GM21423 (cell line): ENCODE results near the gene SHOC2.

Experiments used
- ATAC-seq: cut with Tn5 transposase; IDR thresholded peaks from one replicate; pipeline ENCODE4 v1.9.1; 2021; ENCODE audit warnings: mild to moderate bottlenecking, moderate library complexity; ENCODE audit not compliant: unreplicated experiment

The SHOC2 gene

GRCh38 chr10:110978204-110978603 lies 58.8 kb downstream of the SHOC2 start:
- no peak for ATAC-seq

- ATAC-seq = no peak
Measured at GRCh38 chr10:110979611-110980010, 60.2 kb downstream of the SHOC2 start.

GRCh38 chr10:110980807-110981206 lies 61.4 kb downstream of the SHOC2 start:
- ATAC-seq = no peak

- no peak for ATAC-seq
Measured at GRCh38 chr10:110983466-110983865, 64.1 kb downstream of the SHOC2 start.

- no peak for ATAC-seq
Measured at GRCh38 chr10:110985497-110986275, 66.3 kb downstream of the SHOC2 start.

GRCh38 chr10:110989016-110989415 lies 69.6 kb downstream of the SHOC2 start:
- no peak for ATAC-seq

GRCh38 chr10:110992006-110992800 lies 72.8 kb downstream of the SHOC2 start:
- ATAC-seq = no peak

GRCh38 chr10:110993024-110993693 lies 73.8 kb downstream of the SHOC2 start:
- ATAC-seq = peak; percentile 83

GRCh38 chr10:110994406-110995086 lies 75.1 kb downstream of the SHOC2 start:
- ATAC-seq = no peak

GRCh38 chr10:110995301-110995700 lies 75.9 kb downstream of the SHOC2 start:
- ATAC-seq = no peak

- ATAC-seq = no peak
Measured at GRCh38 chr10:110996256-110996655, 76.9 kb downstream of the SHOC2 start.

GRCh38 chr10:111004016-111004415 lies 84.6 kb downstream of the SHOC2 start:
- ATAC-seq = no peak

GRCh38 chr10:111007486-111007885 lies 88.1 kb downstream of the SHOC2 start:
- ATAC-seq = no peak

GRCh38 chr10:111015181-111015580 lies 95.8 kb downstream of the SHOC2 start:
- ATAC-seq = no peak

GRCh38 chr10:111017098-111017497 lies 97.7 kb downstream of the SHOC2 start:
- ATAC-seq = no peak

- no peak for ATAC-seq
Measured at GRCh38 chr10:111018021-111018420, 98.6 kb downstream of the SHOC2 start.

- ATAC-seq = no peak
Measured at GRCh38 chr10:111023060-111023459, 103.7 kb downstream of the SHOC2 start.

GRCh38 chr10:111030042-111030750 lies 110.8 kb downstream of the SHOC2 start:
- peak; percentile 63 for ATAC-seq

- ATAC-seq = no peak
Measured at GRCh38 chr10:111034598-111035310, 115.3 kb downstream of the SHOC2 start.

GRCh38 chr10:111035542-111035941 lies 116.1 kb downstream of the SHOC2 start:
- ATAC-seq = no peak
